GM12873 (cell line): ENCODE results near the gene SEMA3B.

Source experiments
- CTCF ChIP-seq: IDR thresholded peaks from 2 replicates; pipeline ENCODE4 v1.5.1; 2012; ENCODE audit warnings: low read depth, mild to moderate bottlenecking, moderate library complexity, low read length, control low read depth; ENCODE audit not compliant: insufficient read depth; ENCODE audit errors: missing control alignments

The SEMA3B gene

DNA sequence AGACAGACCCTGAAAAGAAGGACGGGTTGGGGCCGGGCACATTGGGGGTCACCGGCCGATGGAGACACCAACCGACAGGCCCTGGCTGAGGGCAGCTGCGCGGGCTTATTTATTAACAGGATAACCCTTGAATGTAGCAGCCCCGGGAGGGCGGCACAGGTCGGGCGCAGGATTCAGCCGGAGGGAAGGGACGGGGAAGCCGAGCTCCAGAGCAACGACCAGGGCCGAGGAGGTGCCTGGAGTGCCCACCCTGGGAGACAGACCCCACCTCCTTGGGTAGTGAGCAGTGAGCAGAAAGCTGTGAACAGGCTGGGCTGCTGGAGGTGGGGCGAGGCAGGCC is 7.8 kb downstream of the SEMA3B start:
- TF ChIP-seq CTCF, result no peak

GRCh38 chr3:50278123-50278879 is 9.4 kb downstream of the SEMA3B start:
- no peak for TF ChIP-seq CTCF

DNA sequence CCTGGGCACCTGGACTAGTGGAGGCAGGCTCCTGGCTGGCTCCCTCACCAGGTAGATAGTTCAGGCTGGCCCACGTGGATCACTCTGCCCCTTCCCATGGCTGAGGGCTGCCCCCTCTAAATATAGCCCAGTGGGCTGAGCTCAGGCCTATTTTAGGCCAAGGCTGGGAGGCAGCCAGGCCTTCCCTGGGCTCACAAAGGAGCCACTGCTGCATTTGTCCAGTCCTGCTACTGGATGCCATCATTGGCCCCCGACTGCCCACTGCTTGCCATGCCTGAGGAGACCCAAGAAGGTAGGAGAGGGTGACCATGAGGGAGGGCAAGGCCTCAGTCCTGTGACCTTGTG is 9.9 kb downstream of the SEMA3B start, which contains the start of gene LSMEM2:
TSS of gene LSMEM2 (plus strand) at position 208 of the 345 bp plus-strand sequence. CDS start at position 235, 27 bp downstream.
- TF ChIP-seq CTCF, result no peak

DNA sequence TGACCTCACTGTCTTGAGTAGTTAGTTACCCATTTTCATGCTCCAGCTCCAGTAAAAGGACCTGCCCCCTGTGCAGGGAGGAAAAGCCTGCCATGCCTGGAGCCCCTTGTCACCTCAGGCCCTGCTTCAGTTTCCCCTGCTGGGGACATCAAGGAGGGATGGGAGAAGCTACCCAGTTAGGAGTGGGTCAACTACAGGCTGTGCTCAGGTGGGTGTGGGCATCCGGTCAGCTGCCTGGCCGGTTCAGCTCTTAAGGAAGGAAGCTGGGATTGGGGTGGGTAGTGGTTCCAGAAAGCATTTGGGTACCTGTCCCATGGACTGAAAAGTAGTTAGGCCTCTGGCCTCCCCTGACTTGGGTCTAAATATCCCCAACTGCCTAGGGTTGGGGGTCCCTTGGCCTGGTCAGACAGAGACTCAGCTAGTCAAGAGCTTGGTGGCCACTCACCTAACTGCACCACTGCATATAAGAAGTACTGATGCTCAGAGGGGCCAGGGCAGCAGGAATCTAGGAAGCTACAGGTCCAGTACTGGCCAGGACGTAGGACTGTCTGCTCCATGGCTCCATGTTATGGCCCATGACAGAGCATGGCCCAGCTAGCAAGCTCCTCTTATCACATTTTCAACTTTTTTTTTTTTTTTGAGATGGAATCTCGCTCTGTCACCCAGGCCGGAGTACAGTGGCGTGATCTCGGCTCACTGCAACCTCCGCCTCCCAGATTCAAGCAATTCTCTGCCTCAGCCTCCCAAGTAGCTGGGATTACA is 10.5 kb downstream of the SEMA3B start:
- TF ChIP-seq CTCF, result no peak

DNA sequence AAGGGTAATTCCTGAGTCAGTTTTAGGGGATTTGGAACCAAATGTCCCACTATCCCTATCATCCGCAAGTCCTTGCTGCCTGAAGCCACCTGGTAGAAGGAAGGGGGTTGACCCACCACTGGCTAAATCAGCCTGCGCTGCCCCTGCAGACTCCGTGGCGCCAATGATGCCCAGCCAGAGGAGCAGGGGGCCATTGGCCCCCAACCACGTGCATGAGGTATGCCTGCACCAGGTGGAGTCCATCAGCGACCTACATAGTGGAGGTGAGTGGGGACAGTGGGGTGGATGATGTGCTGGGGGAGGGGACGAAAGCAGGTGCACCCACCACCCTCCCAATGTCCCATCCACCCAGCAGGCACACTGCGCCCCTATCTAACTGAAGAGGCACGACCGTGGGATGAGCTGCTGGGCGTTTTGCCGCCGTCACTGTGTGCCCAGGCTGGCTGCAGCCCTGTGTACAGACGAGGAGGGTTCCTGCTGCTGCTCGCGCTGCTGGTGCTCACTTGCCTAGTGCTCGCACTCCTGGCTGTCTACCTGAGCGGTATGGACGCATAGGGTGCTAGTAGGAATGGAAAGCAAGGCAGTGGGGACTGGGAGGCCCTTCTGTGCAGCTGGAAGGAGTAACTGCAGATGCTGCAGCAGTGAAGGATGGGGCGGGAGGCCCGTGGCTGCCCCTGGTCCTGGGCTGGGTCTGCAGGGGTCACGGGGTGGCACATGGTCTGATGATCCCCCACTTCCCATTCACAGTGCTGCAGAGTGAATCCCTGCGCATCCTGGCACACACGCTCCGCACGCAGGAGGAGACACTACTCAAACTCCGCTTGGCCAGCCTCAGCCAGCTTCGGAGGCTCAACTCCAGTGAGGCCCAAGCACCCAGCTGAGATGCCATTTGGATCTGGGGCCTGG is 17.6 kb downstream of the SEMA3B start:
- TF ChIP-seq CTCF, result no peak

- no peak for TF ChIP-seq CTCF
Observed at GRCh38 chr3:50287262-50287661, 18.3 kb downstream of the SEMA3B start.
